BLaER1 treated with 17β-estradiol and CSF1 and Interleukin-3, amounts not matched to agents 10 nM and 100 nM (cell line): Measurements from ENCODE around the gene UBAC2.

Experiments
- H3K27ac ChIP-seq, 11 experiments: shearing (Covaris generic); formaldehyde crosslinking; 2 replicates each; pipeline ENCODE4 v1.8.1; 2022
- H3K27me3 ChIP-seq, 11 experiments: shearing (Covaris generic); formaldehyde crosslinking; 2 replicates each; pipeline ENCODE4 v1.8.1; 2022
- H3K36me3 ChIP-seq, 11 experiments: shearing (Covaris generic); formaldehyde crosslinking; 2 replicates each; pipeline ENCODE4 v1.8.1; 2022
- H3K4me1 ChIP-seq, 10 experiments: shearing (Covaris generic); formaldehyde crosslinking; 2 replicates each; pipeline ENCODE4 v1.8.1; 2022
- H3K4me2 ChIP-seq, 11 experiments: shearing (Covaris generic); formaldehyde crosslinking; 2 replicates each; pipeline ENCODE4 v1.8.1; 2022
- H3K4me3 ChIP-seq, 10 experiments: shearing (Covaris generic); formaldehyde crosslinking; 2 replicates each; pipeline ENCODE4 v1.8.1; 2022
- H3K9ac ChIP-seq, 11 experiments: shearing (Covaris generic); formaldehyde crosslinking; 2 replicates each; pipeline ENCODE4 v1.8.1; 2022
- H3K9me3 ChIP-seq, 11 experiments: shearing (Covaris generic); formaldehyde crosslinking; replicated peaks in 1 of 11; 2 replicates each; pipeline ENCODE4 v1.8.1; 2022
- H4K20me1 ChIP-seq, 11 experiments: shearing (Covaris generic); formaldehyde crosslinking; 2 replicates each; pipeline ENCODE4 v1.8.1; 2022
- Cebpa-rat ChIP-seq, 11 experiments: shearing (Covaris generic); IDR thresholded peaks; 2 replicates each; pipeline ENCODE4 v1.8.1; 2022

UBAC2 gene

DNA sequence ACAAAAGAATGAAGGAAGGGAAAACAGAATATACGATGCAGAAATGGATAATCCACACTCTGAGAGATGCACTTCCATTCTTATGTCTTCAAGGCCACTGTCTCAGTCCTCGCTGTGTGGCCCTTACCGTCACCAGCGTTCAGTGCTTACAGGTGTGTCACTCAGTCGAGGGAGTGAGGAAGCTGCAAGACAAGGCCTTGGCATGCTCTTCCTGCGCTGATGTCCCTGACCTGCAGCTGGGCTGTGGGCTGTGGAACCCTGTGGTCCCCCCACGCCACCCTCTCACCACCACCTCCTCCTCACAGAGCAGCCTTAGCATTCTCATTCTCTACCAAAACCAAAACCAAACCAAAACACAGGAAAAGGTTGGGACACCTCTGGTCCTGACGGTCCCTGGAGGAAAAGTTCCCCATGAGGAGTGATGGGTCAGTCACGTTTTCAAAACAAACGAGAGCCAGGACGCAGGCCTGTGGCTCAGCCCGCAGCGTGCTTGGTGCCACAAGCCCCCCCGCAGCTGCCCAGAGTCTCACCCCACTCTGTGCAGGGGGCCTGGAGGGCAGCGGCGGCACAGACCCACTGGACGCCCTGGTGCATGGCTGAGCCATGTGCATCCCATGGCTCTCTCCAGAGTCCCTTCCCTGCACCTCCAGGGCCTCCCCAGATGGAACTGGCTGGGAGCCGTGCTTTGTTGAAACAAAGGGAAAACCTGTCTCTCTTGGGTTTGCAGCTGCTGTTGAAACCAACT is 154.8 kb downstream of the UBAC2 start:
- Histone ChIP-seq H3K36me3 (peaks cover 77 to 96% (median 93%) of the 10 kb centered on the region in 11 experiments), H3K4me1 (peaks cover 35 to 59% (median 47%) of the 10 kb centered on the region in 10 experiments), H3K27me3 (no peaks in the 10 kb centered on the region), H3K4me3 (peak overlapping the region in 8 of 10 experiments; percentile 9 to 51 (median 20); a peak in 7 of 20 replicates), H3K9me3 (no peaks in the 10 kb centered on the region), H3K4me2 (peak overlapping the region; percentile 80 to 95 (median 91)), H3K9ac (peak overlapping the region; percentile 47 to 67 (median 58); a peak in 21 of 22 replicates), H4K20me1 (peaks cover 5 to 38% (median 22%) of the 10 kb centered on the region in 11 experiments; a peak in 18 of 22 replicates), H3K27ac (peak overlapping the region; percentile 11 to 84 (median 64); a peak in 21 of 22 replicates)
- no peak for TF ChIP-seq Cebpa-rat (IDR thresholded peaks at IDR 0.05)

DNA sequence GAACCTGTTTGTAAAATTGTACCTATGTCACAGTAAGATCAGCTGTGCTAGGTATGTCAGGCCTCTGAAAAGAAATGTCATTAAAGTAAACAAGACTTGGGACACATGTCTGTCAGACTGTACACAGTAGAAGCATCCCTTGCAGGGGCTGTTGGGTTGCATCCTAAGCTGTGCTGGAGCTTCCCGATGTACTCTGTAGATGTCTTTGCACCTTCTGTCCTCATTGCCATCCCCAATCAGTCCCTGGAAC is 155.3 kb downstream of the UBAC2 start:
- H3K27ac ChIP-seq = peak overlapping the region; percentile 11 to 84 (median 64); a peak in 20 of 22 replicates
- H3K9me3 ChIP-seq = no peaks in the 10 kb centered on the region
- H3K4me1 ChIP-seq = peaks cover 35 to 59% (median 49%) of the 10 kb centered on the region in 10 experiments
- H4K20me1 ChIP-seq = peaks cover 5 to 39% (median 22%) of the 10 kb centered on the region in 11 experiments; a peak in 18 of 22 replicates
- TF ChIP-seq Cebpa-rat (IDR thresholded peaks at IDR 0.05) = no peak
- peak overlapping the region; percentile 80 to 95 (median 91) for H3K4me2 ChIP-seq
- no peaks in the 10 kb centered on the region for H3K27me3 ChIP-seq
- peak overlapping the region in 9 of 10 experiments; percentile 9 to 51 (median 20); a peak in 10 of 20 replicates for H3K4me3 ChIP-seq
- peak overlapping the region; percentile 47 to 67 (median 58); a peak in 21 of 22 replicates for H3K9ac ChIP-seq
- peaks cover 77 to 96% (median 93%) of the 10 kb centered on the region in 11 experiments for H3K36me3 ChIP-seq

DNA sequence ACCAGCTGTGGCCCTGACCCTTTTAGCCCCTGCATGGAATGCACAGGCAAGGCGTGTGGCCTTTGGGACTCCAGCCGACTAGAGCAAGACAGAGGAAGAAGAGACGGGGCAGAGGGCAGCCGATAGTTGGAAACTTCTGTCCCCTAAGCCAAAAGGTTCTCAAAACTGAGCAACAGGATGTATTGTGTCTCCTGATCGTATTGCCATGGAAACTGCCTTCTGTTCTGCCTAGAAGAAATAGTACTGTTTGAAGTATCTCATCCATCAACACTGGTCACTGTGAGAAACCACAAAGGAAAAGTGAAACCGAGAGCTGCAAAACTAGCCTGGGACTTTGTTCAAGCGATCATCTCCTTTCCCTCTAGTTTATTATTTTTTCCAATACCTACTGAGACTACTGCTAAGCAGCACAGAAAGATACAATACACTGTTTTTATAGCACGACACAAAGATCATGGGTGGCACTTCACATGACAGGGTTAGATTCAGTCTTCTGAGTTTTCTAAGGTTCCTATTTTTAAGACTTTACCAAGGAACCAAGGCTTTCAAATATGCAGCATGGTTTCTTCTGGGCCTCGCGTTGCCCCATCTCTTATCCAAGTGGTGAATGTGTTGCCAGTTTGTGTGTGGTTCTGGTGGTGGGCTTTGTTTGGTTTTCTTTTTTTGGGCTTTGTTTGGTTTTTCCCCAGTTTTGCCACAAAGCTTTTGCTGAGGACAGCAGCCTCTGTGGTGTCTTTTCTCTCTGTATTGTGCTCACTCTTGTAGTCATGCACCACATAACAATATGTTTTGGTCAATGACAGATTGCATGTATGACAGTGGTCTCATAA is 155.8 kb downstream of the UBAC2 start:
- Histone ChIP-seq H3K27ac (peak overlapping the region; percentile 11 to 84 (median 64); a peak in 20 of 22 replicates), H3K36me3 (peaks cover 76 to 96% (median 88%) of the 10 kb centered on the region in 11 experiments), H3K9ac (peak overlapping the region; percentile 47 to 67 (median 58); a peak in 20 of 22 replicates), H3K4me1 (peaks cover 35 to 63% (median 49%) of the 10 kb centered on the region in 10 experiments), H4K20me1 (peaks cover 5 to 39% (median 22%) of the 10 kb centered on the region in 11 experiments; a peak in 18 of 22 replicates), H3K4me2 (peak overlapping the region; percentile 80 to 95 (median 91)), H3K9me3 (no peaks in the 10 kb centered on the region), H3K27me3 (no peaks in the 10 kb centered on the region), H3K4me3 (peak overlapping the region in 9 of 10 experiments; percentile 9 to 51 (median 20); a peak in 9 of 20 replicates)
- TF ChIP-seq Cebpa-rat (IDR thresholded peaks at IDR 0.05) = no peak

DNA sequence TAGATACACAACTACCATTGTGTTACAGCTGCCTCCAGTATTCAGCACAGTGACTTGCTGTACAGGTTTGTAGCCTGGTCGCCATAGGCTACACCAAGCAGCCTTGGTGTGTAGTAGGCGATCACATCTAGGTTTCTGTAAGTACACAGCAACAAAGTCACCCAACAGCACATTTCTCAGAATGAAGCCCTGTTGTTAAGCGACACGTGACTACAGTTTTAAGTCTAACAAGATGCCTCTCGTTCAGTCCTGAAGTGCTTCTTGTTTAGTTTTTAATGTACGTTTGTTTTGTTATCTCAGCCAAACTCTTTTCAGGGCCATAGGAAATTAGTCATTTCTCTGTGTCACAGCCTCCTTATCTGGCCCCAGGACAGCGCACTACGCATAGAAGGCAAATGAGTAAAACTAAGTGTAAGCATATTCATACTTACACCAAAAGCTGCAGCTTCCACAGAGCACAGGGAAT is 156.5 kb downstream of the UBAC2 start:
- H3K9me3 ChIP-seq = no peaks in the 10 kb centered on the region
- no peaks in the 10 kb centered on the region for H3K27me3 ChIP-seq
- H3K4me3 ChIP-seq = no peak overlapping the region
- peak overlapping the region; percentile 11 to 84 (median 64); a peak in 18 of 22 replicates for H3K27ac ChIP-seq
- H3K36me3 ChIP-seq = peaks cover 77 to 95% (median 86%) of the 10 kb centered on the region in 11 experiments
- no peak for TF ChIP-seq Cebpa-rat (IDR thresholded peaks at IDR 0.05)
- peak overlapping the region in 4 of 11 experiments; percentile 47 to 67 (median 56); a peak in 5 of 22 replicates for H3K9ac ChIP-seq
- peaks cover 35 to 66% (median 49%) of the 10 kb centered on the region in 10 experiments for H3K4me1 ChIP-seq
- peaks cover 5 to 39% (median 22%) of the 10 kb centered on the region in 11 experiments; a peak in 18 of 22 replicates for H4K20me1 ChIP-seq
- H3K4me2 ChIP-seq = peak overlapping the region; percentile 80 to 95 (median 91); a peak in 19 of 22 replicates

DNA sequence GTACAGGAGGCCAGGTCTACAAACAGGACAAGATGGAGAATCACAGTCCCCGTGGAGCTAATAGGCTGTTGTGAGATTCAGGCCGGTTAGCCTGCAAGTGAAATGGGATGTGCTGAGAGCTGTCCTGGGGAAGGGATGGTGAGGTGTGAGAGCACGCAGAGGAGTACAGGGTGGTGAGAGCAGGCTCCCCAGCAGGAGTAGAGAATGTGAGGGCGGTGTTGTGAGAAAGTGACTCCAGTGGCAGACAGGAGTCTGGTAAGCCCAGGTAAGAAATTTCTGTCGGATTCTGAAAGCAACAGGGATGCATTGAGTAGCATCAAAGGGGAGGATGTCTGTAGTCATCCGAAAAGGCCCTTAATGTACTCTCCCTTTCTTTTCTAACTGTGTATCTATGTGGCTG is 157.3 kb downstream of the UBAC2 start:
- peak overlapping the region in 3 of 11 experiments; percentile 7 to 84 (median 62); a peak in 2 of 22 replicates for H3K27ac ChIP-seq
- peaks cover 72 to 95% (median 84%) of the 10 kb centered on the region in 11 experiments for H3K36me3 ChIP-seq
- peaks cover 35 to 68% (median 46%) of the 10 kb centered on the region in 10 experiments for H3K4me1 ChIP-seq
- peak overlapping the region in 3 of 11 experiments; percentile 87 to 92 (median 88); a peak in 5 of 22 replicates for H3K4me2 ChIP-seq
- H4K20me1 ChIP-seq = peaks cover 5 to 34% (median 22%) of the 10 kb centered on the region in 11 experiments; a peak in 18 of 22 replicates
- H3K27me3 ChIP-seq = no peaks in the 10 kb centered on the region
- H3K4me3 ChIP-seq = no peak overlapping the region
- H3K9me3 ChIP-seq = no peaks in the 10 kb centered on the region
- TF ChIP-seq Cebpa-rat (IDR thresholded peaks at IDR 0.05) = no peak
- H3K9ac ChIP-seq = no peak overlapping the region

DNA sequence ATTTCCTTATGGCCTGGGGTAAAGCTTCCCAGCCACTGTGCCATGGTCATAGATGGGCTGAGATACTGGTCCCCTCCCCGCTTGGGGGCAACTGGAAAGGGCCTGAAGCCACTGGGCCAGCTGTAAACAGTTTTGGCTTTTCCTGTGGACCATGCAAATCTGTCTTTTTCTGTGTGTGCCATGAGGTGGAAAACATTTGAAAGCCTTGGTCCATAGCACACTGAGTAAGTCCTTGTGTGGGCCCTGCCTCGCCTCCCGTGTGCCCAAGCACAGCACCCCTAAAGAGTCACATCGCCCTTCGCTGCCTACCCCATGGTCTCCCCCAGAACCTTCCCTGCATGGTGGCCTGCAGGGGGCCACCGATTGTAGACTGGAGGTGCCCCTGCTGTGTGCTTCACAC is 158.9 kb downstream of the UBAC2 start:
- Histone ChIP-seq H3K9ac (no peak overlapping the region), H3K27me3 (no peaks in the 10 kb centered on the region), H3K36me3 (peaks cover 58 to 93% (median 75%) of the 10 kb centered on the region in 11 experiments), H3K9me3 (no peaks in the 10 kb centered on the region), H3K4me3 (no peak overlapping the region), H3K4me1 (peaks cover 25 to 57% (median 33%) of the 10 kb centered on the region in 10 experiments), H4K20me1 (peaks cover 5 to 24% (median 14%) of the 10 kb centered on the region in 11 experiments; a peak in 18 of 22 replicates), H3K27ac (peak overlapping the region in 4 of 11 experiments; percentile 8 to 34 (median 12); a peak in 1 of 22 replicates), H3K4me2 (no peak overlapping the region; a peak in 1 of 22 replicates)
- no peak for TF ChIP-seq Cebpa-rat (IDR thresholded peaks at IDR 0.05)

DNA sequence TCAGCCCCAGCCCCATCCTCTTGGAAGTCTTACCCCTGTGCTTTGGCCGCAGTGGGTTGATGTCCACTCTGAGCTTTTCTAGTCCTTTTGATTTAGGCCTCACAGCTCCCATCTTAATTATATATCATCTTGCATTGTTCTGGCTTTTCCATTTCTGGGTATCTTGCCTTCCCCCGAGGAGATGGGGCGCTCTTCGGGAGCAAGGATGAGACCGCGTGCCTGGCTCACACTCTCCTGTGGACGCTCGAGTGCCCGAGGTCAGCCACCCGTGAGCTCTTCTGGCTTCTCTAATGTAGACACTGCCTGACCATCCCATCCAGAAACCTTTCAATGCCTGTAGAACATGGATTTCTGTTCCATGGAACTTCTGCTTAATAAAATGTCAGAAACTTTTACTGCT is 160.0 kb downstream of the UBAC2 start:
- peaks cover 46 to 86% (median 63%) of the 10 kb centered on the region in 11 experiments for H3K36me3 ChIP-seq
- H3K4me2 ChIP-seq = peak overlapping the region in 1 of 11 experiments; percentile 6; a peak in 2 of 22 replicates
- H3K9me3 ChIP-seq = no peaks in the 10 kb centered on the region
- no peak overlapping the region for H3K4me3 ChIP-seq
- TF ChIP-seq Cebpa-rat (IDR thresholded peaks at IDR 0.05) = no peak
- H3K4me1 ChIP-seq = peaks cover 13 to 46% (median 22%) of the 10 kb centered on the region in 10 experiments
- no peak overlapping the region for H3K27ac ChIP-seq
- H4K20me1 ChIP-seq = peaks cover under 1 to 18% (median 6%) of the 10 kb centered on the region in 11 experiments; a peak in 17 of 22 replicates
- no peak overlapping the region for H3K9ac ChIP-seq
- no peaks in the 10 kb centered on the region for H3K27me3 ChIP-seq

DNA sequence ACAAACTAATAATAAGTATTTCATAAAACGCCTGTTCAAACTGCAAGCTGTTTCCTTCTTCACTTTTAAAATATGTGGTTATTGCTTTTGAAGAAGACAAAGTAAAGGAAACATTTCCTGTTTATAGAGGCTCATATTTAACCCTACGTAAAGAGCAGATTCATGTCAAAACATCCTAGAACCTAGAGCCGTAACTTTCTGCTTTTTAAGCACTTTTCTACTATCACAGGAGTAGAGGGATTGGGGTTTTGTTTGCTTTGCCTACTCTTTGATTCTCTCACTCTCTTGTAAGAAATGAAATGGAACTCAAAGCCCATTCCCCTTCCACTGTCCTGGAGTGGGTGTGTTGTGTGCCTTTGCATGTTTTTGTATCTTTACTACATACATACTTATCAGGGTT is 160.5 kb downstream of the UBAC2 start:
- Histone ChIP-seq H3K27ac (no peak overlapping the region; a peak in 2 of 22 replicates), H3K4me2 (peak overlapping the region in 1 of 11 experiments; percentile 42; a peak in 3 of 22 replicates), H3K9ac (no peak overlapping the region), H3K4me3 (no peak overlapping the region), H3K9me3 (no peaks in the 10 kb centered on the region), H4K20me1 (peaks cover 0 to 13% (median under 1%) of the 10 kb centered on the region in 11 experiments; a peak in 11 of 22 replicates), H3K36me3 (peaks cover 43 to 84% (median 59%) of the 10 kb centered on the region in 11 experiments), H3K27me3 (no peaks in the 10 kb centered on the region), H3K4me1 (peaks cover 13 to 46% (median 21%) of the 10 kb centered on the region in 10 experiments)
- no peak for TF ChIP-seq Cebpa-rat (IDR thresholded peaks at IDR 0.05)
